NCI-H187 treated with DMSO at 0.1 percent for 48 hours (cell line): Measurements from ENCODE around the gene IL1RAP.
"Not testable (repeated sequence)": the region's sequence is repeated elsewhere in the genome, so short reads cannot be mapped to it uniquely, and the experiment has no call there.

Source experiments
- DNase-seq: peaks from one replicate; lab custom pipeline; 2025; lab: John Stamatoyannopoulos, UW

Gene IL1RAP

DNA sequence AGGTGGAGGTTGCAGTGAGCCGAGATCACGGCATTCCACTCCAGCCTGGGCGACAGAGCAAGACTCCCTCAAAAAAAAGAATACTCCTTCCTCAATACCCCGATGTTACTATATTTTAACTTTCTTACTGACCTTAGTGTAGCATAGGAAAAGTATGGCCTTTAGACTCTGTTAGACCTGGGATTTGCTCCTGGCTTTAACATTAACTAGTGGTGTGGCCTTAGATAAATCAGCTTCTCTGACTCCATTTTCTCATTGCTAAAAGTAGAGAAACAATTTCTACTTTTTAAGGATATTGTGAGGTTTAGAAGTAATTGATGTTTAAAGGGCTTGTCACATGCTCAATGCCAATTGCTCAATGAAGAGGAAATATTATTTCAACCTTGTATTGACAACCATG, 7.6 kb upstream of the IL1RAP start:
- no peak for DNase-seq

DNA sequence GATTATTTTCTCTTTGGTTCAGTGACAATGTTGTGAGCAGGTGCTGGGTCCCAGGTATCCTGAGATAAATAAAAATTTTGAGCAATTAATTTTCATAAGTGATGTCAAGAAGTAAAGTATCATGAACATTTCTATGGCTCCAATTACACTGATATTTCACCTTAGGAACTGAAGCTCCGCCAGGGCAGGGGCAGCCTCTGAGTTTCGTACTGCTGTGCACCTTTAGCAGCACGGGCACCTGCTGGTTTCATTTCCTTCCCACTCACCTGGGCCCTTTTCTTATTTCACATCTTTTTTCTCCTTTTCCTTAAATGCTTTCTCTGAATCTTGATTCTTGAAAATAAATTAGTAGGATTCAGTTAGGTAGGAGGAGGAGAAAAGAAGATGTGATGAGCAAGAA, 1.2 kb upstream of the IL1RAP start:
- DNase-seq: no peak

DNA sequence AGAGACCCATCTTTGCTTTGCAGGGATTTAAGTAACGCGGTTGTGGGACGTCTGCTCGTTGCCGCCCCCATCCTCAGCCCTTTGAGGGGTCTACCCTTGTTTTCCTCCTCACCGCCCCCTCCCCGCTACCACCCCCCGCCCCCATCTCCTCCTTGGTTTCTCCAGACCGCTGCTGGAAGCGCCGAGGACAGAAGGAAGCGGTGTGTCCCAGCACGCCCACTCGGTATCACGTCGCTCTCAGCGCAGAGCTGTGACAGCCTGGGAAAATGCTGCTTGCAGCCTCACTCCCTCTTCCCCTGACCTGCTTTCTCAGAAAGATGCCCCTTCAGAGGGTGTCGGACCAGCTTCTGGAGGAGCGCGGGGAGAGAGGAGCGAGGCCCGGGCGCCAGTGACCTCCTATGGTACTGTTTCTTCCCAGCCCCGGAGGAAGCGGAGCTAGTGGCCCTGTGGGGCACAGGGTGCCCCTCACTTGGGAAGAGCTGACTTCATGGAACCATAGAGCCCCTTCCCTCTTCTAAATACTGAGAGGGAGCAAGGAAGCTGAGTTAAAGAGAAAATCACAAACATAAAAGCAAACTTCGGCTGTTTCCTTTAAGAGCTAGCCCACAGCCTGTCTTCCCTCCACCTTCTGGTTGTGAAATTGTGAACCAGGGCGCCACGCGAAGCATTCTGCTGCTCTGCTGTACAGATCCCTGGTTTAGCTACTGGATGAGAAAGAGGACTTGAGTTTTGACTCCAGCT, 698 bp downstream of the IL1RAP start:
- DNase-seq: no peak

DNA sequence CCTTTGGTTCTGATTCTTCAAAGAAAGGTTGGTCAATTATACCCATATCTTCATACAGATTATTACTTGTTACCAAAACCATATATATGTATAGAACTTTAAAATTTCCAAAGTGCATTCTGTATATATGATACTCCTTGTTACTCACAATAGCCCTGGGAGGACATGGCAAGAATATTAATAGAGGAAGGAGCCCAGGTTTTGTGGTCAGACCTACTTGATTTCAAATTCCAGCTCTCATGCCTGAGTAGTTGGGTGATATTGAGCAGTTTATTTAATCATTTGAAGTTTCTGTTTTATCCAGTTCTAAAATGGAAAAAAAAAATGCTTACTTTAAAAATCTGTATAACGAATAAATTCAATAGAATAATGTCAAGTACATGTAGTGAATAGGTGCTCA, 2.5 kb downstream of the IL1RAP start:
- DNase-seq: no peak

DNA sequence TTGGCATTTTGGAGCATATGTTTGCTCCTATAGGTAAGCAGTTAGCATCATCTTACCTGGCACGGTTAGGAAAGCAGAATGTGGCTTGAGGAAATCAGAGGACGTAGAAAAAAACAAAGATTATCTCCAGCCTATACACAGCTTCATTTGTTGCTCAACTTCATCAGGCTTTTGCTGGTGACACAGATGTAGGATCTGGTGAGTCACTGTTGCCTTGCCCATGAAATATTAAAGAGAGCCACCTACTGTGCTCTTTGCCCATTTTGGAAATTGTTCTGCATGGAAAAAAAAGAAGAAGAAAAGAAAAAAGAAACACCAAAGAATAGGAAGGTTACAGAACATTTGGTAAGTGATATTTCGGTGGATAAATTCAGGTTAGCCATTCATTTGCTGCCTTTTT, 3.8 kb downstream of the IL1RAP start:
- no peak for DNase-seq

DNA sequence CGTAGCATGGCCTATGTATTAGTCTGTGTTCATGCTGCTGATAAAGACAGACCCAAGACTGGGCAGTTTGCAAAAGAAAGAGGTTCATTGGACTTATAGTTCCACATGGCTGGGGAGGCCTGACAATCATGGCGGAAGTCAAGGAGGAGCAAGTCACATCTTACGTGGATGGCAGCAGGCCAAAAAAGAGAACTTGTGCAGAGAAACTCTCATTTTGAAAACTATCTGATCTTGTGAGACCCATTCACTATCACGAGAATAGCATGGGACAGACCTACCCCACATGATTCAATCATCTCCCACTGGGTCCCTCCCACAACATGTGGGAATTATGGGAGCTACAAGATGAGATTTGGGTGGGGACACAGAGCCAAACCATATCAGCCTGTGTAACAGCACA, 4.6 kb downstream of the IL1RAP start:
- not testable (repeated sequence) for DNase-seq

DNA sequence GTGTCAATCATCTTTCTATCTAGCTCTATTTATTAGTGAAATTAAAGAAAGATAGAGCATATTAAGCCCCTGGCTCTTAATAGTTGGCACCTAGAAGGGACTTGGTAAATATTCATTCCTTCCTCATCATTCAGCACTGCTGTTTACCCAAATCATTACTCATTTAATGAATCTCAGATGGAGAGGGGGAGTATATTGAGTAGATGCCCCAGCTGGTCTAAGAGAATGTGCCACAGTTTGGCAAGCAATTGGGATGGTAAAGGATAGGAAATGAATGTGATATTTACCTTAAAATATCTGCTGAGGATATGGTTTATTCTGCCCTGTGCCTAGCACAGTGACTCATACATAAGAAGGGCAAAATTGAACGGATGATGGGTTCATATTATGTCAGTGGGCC, 6.0 kb downstream of the IL1RAP start:
- no peak for DNase-seq

DNA sequence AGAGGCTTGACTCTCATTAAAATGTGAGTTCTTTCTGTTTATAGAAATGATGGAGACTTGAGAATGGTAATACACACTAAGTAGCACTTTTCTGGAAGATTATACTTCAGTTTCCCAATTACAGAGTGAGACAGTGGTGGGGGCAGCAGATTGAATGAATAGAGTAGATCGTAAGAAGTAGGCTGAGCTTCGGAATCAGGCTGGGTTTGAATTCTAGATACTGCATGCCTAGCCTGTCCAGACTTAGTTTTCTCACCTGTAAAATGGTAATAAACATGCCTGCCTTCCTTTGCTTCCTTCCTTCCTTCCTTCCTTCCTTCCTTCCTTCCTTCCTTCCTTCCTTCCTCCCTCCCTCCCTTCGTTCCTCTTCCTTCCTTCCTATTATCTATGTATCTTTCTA, 8.1 kb downstream of the IL1RAP start:
- DNase-seq: no peak

DNA sequence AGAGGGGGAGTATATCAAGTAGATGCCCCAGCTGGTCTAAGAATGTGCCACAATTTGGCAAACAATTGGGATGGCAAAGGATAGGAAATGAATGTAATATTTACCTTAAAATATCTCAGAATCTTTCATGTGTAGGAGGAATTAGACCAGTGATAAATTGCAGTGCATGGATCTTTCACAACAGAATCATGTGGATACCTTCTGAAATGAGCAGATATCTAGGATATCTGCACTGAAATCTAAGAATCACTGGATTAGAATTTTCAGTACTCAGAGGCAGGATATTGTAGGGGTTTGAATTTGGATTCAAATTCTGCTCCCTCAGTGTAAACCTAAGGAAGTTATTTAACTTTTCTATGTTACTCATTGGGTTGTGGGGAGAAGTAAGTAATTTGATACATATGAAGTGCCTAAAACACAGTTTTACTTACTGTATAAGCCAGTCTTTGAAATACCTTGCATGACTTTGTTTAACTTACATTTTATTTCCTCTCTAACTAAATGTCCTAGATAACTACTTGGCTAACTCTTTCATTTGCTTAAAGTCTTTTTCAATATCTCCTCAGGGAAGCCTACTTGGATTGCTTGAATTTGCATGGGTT, 8.8 kb downstream of the IL1RAP start:
- DNase-seq: no peak

DNA sequence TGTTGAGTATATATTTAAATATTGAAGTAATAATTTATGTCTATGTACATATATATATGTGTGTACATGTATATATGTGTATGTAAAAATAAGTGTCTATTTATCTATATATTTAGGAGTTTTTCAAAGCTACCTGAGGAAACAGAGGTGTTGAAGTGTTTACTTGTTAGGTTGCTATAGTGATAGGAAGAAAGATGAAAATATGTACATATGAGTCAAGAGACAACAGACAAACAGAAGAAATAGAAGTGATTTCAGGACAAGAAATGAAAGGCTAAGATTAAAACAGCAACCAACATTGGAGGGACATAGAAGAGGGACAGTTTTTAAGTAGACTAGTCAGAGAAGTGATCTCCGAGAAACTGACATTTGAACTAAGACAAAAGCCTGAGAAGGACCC, 11.1 kb downstream of the IL1RAP start:
- no peak for DNase-seq

DNA sequence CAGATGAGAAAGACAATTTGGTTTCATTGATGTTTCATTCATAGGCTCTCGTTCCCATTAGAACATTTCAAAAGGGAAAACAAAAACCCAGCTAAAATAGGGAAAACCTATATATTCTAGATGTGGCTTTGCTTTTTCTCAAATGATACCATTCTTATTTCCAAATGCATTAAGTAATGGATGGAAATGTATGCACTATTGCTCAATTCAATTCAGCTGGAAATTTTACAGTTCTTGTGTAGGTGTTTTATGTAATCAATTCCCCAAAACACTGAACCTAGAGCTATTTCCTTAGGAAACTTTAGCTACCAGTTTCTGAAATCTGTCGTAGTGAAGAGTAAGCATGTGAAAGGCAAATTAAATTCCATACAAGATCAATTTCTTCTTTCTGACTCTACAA, 11.7 kb downstream of the IL1RAP start:
- DNase-seq: no peak

DNA sequence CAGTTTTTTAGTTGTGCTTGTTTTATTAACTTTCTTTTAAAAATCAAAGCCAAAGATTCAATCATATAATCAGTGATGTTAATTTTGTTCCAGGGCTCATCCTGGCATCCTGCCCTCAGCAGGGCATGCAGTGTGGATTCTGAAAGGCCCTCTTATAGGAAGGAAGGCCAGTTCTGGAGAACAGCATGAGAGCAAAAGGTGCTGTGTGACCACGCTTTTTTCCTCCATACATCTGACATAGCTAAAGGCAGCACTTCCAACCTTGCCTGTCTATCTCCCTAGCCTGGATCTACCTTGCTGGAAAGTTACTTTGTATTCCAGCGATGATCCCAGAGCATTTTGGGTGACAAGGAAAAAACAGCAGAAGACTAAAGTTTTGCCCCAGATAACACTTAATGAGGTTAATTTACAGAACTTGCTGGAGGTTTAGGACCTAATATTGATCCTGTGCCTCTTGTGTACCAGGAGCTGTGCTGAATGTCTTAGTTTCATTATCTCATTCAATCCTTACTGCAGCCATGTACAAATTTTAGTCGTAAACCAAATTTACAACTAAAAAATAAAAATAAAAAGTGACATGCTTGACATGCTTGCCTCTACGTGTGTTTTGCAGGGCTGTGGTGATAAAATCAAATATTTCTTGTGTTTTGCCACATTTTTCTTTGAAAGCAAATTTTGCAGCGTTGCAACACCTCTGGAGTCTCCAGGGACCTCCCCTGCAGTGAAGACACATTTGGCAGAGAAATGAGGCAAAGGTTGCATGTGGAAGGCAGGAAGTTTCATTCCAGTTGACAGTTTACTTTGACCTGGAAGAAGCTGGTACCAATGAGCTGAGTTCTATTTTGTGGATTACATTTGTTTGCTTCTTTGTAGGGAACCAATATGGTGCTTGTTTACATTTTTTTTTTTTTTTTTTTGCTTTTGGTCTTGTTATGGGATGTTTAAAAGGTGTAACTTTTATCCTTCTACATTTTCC, 13.2 kb downstream of the IL1RAP start:
- DNase-seq: no peak

DNA sequence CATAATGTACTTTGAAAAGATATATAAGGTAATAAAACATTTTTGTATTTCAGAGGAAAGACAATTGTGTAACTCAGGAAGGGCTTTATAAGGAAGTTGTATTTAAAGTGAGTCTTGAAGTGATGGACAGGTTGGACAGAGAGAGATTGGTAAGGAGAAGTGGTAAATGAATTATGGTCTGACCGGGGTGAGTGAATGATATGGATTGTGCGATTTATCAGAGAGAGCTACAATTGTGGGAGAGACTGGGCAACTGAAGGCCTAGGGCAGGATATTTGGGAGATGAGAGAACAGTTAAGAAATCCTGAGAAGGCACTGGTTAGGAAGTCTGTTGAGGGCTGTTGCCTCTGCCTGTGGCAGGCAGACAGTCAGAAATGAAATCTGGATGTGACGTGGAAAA, 14.8 kb downstream of the IL1RAP start:
- no peak for DNase-seq

DNA sequence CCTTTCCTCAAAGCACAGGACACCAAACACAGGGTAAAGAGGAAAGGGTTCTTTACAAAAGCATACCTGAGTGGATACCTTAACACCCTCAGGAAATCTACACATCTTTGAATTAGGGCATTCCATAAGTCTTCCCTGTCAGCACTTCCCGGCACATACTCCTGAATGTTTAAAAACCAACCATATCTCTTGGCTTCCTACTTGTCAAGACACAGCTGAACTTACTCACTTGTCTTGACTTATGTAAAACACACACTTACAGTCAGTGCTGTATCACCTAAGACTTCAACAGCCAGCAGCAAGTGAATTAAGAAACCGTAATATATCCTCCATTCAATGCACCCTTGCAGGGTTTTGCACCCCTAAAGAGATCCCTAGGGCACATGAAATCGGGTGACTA, 17.5 kb downstream of the IL1RAP start:
- no peak for DNase-seq

DNA sequence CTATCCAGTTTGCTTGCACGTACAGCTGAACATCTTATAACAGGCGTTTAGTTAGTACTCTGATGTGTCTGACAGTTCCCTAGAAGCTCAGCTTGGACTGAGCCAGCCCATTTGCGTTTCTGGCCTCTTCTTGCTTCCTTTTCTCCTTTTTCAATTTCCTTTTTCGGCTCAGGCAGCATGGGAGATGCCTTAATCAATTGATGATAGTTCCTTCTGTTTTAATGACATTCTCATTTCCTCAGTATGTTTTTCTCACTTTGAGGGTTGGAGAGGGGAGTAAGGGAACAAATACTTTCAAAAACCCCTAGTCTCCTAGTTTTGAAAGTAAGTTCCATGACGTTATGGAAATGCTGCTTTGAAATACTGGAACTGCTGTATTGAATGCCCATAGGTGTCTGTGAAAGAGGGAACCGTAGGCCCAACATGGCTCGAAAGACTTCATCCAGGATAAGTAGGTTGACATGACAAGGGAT, 18.9 kb downstream of the IL1RAP start:
- no peak for DNase-seq

DNA sequence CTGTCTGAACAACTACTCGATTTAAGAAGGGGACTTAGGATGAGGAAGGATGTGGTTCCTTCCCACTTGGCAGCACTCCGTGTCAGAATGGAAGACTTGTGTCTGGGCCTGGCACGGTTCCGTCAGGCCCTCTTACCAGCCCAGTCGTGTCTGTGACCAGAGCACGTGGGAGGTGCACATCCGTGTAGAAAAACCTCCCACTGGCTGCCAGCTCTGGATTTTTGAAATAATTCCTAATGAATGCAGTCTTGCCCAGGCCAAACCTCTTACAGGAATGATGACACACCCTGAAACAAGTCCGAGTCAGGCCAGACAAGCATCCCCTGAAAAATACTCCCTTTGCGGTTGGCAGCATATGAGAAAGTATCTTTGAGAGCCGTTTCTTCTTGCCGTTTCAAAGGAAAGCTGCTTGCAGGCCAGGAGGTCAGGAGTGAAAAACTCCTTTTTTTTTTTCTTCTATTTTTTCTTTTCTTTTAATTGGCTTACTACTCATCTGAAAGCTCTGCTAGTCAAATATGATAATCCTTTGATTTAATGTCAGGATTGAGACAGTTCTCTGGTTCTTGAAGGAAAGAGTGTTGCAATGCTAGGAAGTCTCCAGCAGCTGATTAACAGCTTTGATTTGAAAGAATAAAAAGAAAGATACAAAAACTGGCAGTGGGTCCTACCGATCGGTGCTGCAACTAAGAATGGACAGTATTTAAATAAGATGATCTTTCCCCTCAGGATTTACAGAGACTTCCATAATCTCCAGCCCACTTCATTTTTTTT, 19.8 kb downstream of the IL1RAP start:
- no peak for DNase-seq

DNA sequence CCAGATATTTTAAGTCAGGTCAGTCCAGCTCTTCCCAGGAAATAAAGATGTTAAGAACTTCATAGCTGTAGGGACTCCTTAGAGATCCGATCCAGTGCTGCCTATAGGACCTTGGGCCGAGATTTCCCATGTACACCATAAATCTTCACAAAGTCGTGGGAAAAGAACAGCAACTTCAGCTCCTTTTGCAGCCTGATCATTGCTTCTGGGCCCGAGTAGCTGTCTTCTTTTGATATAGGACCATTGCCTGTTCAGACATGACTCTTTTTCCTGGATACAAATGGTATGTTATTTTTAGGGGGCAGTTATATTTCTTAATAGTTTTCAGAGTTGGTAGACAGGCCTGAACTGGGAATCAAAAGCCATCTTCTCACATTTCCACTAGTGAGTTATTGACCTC, 20.5 kb downstream of the IL1RAP start:
- no peak for DNase-seq

DNA sequence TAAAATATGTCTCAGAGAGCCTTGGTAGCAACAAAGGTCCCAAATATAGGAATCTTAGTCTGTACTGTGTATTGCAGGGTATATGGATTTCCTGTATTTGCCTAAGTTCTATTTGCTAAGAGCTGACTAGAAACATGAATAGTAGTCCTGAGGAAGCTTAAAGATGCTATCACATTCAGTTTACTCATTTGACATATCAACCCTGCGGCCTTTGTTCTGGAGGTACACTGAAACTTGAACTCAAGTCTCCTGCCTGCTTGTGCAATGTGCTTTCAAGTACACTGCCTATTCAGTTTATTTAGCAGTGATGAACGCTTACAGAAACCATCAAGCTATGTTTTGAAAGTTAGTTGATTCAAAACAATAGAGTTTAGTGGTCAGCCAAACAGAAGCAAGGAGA, 21.1 kb downstream of the IL1RAP start:
- no peak for DNase-seq

DNA sequence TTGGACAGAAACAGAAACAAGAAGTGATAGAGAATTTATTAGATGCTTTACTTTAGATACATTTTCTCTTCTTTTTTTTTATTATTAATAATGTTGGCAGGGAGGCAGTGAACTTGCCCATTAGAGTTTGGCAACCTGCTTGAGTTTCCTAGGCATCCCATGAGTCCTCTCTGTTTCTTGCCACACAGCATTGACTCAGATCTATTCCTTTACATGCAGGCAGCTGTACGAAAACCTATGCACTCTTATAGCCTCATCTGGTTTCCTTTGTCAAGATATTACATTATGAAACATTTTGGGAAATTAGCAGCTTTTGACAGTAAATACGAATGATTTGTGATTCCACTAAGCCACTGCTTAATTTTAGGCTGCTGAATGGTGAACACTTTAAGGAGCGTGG, 23.3 kb downstream of the IL1RAP start:
- no peak for DNase-seq

DNA sequence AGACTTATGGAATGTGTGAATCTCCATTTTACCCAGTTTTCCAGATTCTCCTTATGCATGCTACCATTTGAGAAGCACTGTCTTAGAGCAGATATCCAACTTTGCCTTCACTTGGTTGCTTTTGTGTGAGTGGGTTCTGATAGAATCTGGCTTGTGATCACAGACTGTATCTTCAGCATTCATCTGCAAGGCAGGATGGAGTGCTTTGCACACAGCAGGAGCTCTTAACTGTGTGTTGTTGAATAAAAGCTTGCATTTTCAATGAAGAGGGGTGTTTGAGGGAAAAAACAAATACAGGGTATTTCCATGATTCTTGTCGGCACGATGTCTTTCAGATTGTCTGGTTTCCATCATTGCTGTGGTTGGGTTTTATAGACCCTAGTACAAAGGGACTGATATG, 24.4 kb downstream of the IL1RAP start:
- no peak for DNase-seq

DNA sequence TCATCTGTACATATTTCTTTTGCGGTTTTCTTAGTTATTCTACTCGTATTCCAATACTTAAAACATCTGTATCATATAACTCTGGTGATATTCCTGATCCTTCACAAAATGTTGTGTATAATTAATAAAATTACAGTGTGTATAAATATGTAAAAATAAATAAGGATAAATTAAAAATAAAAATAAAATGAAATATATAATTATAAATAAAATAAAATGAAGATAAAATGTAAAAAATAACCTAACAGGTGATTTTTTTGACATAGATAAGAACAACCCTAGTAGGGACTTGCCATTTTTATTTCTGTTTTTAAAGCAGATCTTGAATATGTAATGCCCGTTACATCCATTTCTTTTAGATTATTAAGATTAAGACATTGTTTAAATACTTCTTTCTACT, 25.6 kb downstream of the IL1RAP start:
- no peak for DNase-seq

DNA sequence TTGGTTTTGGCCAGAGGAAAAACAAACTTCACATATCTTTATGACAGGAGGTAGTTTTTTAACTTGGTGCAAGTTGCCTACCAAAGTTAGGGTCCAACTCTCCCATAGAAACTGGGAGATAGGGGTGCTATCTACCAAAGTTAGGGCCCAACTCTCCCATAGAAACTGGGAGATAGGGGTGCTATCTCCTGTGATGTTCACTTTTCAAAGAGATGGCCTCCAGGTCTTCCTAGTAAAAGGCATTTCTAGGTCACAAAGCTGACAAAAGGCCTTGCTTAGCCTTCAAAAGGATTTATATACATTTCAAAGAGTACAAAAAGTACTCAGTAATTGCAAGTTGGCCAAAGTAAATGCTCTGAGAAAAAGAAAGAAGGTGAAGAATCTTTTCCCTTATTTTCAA, 27.1 kb downstream of the IL1RAP start:
- no peak for DNase-seq
